GM18505 (cell line): ENCODE data around the gene KLHDC7A.

Source experiments
- ATAC-seq: cut with Tn5 transposase; IDR thresholded peaks from one replicate; pipeline ENCODE4 v1.9.1; 2021; ENCODE audit not compliant: unreplicated experiment
- POLR2A ChIP-seq: IDR thresholded peaks from 4 replicates; pipeline ENCODE4 v1.6.1; 2011; ENCODE audit warnings: borderline replicate concordance; ENCODE audit not compliant: insufficient read depth, insufficient read length; ENCODE audit errors: extremely low read depth

The KLHDC7A gene

DNA sequence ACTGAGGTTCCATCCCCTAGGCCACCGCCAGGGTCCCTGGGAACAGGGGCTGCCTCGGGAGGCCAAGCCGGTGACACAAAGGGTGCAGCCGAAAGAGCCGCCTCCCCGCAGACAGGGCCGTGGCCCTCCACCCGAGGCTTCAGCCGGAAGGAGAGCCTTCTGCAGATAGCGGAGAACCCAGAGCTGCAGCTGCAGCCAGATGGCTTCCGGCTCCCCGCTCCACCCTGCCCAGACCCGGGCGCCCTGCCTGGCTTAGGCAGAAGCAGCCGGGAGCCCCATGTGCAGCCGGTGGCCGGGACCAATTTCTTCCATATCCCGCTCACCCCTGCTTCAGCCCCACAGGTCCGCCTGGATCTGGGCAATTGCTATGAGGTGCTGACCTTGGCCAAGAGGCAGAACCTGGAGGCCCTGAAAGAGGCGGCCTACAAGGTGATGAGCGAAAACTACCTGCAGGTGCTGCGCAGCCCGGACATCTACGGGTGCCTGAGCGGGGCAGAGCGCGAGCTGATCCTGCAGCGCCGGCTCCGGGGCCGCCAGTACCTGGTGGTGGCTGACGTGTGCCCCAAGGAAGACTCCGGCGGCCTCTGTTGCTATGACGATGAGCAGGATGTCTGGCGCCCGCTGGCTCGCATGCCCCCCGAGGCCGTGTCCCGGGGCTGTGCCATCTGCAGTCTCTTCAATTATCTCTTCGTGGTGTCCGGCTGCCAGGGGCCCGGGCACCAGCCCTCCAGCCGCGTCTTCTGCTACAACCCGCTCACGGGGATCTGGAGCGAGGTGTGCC, 1.4 kb downstream of the KLHDC7A start:
- no peak for ATAC-seq
- no peak for TF ChIP-seq POLR2A

DNA sequence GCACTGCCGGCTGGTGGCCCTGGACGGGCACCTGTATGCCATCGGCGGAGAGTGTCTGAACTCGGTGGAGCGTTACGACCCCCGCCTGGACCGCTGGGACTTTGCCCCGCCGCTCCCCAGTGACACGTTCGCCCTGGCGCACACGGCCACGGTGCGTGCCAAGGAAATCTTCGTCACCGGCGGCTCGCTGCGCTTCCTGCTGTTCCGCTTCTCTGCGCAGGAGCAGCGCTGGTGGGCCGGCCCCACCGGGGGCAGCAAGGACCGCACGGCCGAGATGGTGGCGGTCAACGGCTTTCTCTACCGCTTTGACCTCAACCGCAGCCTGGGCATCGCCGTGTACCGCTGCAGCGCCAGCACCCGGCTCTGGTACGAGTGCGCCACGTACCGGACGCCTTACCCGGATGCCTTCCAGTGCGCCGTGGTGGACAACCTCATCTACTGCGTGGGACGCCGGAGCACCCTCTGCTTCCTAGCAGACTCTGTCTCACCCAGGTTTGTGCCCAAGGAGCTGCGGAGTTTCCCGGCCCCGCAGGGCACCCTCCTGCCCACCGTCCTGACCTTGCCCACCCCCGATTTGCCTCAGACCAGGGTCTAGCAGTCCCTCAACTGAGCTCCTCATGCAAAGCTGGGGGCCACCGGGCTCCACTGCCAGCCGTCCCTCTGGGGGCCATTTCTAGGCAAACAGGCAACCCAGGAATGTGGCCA, 2.1 kb downstream of the KLHDC7A start:
- ATAC-seq: no peak
- TF ChIP-seq POLR2A: no peak

DNA sequence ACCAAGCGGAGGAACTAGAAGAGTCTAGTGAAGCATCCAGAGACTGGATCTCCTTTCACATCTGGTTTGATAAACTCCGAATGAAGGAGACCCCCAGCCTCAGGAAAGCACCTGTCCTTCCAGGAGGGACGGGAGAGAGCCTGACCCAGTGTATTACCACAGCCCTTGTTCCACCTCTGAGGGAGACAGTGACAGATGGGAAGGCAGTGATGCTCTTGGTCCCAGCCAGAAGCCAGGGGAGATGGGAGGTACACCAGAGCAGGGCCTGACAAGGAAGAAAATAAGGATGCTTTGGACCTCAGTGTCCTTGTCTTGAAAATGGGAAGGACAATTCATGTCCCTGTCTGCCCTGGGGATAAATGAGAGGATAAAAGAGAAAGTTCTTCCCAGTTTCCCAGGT, 3.5 kb downstream of the KLHDC7A start:
- TF ChIP-seq POLR2A: no peak
- no peak for ATAC-seq

DNA sequence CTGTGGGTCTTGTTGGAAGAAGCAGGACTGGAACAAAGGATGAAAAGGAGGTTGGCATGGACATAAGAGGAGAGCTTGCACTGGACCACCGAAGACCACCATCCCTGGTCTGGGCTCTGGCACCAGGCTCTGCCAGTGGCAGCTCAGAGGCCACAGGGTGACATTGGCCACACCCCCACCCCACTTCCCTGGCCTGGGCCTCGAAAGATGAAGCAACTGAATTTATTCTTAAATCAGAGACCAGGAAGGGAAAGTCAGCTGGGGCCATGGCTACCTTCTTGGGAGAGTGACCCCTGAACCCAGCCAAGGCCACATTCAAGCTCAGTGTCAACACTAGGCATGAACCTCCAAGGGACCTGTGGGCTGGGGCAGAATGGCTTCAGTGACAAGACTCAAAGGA, 4.0 kb downstream of the KLHDC7A start:
- no peak for ATAC-seq
- TF ChIP-seq POLR2A: no peak

DNA sequence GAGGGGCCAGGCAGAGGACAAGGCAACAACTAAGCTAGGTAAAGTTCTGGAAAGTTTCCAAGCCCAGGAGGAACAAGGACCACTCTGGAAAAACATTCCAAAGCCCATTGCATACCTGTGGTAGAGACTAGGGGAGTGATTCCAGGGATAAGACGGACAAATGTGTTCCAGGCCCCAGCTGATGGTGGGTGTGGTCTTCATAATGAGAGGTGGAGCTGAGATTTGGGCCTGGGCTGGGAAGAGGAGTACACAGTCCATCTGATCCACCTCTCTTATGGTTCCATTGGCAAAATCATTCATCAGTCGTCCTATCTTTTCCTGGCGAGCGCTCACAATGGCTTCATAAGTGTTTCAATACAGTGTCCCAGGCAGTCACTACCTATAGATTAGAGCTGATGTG, 4.5 kb downstream of the KLHDC7A start:
- ATAC-seq: no peak
- no peak for TF ChIP-seq POLR2A

DNA sequence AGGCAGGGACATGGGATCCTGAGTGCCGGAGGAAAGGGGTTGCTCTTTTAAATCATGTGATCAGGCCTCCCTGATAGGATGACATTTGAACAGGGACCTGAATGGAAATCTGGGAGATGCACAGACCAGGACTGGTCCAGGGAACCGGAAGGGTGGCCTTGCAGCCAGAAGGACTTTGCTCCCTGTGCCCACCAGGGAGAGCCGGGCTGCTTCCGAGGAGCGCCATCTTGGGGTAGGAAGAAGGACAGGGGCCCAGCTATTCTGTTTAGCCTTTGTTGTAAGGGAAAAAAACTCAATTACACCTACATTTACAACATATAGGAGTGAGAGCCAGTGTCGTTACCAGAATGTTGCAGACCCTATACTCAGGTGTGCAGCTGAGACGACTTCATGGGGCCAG, 5.5 kb downstream of the KLHDC7A start:
- TF ChIP-seq POLR2A: no peak
- ATAC-seq: no peak

DNA sequence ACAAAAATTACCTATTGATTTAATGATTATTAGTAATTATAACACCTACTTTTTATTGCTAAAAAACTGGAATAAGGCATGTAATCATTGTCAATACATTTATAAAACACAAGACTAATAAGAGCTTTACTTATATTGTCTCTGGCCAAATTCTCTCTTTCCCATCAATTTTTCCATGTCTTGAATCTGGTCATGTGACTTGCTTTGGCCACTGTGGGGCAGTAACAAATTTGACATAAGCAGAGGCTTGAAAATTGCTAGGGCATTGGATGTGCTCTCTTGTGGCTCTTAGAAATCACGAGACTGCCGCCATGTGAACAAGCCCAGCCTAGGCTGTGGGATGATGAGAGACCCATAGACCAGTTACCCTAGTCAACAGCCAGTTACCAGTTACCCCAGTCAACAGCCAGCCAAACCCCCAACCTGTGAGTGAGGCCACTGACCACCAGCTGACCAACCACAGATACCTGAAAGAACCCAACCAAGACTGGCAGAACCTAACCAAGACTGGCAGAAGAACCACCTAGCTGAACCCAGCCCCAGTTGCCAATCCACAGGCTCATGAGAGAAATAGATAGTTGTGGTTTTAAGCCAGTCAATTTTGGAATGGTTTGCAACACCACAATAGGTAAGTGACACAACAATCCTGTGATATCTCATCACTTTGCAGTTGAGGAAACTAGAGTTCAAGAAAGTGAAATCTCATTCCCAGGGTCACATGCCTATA, 8.8 kb downstream of the KLHDC7A start:
- ATAC-seq: no peak
- no peak for TF ChIP-seq POLR2A

DNA sequence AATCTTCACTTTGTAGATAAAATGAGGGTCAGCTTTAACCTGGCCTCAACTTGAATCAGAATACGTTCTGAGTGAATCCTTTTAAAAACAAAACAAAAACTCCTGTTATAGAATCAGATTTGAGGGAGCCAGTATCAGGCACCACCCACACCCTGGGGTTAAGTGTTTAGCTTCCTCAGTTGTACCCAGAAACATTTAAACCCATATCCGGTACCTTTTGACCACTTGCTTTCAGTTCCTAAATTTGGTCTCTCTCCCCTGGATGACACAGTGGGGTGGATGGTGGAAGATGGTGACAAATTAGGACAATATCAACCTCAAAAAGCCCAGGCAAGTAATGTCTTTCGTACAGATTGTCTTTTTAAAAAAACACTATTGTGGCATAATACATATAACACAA, 10.4 kb downstream of the KLHDC7A start:
- TF ChIP-seq POLR2A: no peak
- no peak for ATAC-seq

DNA sequence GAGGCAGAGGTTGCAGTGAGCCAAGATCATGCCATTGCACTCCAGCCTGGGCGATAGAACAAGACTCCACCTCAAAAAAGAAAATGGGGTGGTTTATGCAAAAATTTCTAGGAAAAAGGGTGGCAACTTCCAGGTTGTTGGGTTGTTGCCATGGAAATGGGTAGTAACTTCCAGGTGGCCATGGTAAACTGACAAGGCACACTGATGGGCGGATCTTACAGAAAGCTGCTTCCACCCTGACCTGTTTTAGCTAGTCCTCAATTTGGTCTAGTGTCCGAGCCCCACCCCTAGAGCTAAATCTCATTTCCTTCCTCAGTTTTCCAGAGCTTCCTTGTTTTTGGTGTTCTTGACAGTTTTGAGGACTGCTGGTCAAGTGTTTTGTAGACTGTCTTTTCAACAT, 13.6 kb downstream of the KLHDC7A start:
- TF ChIP-seq POLR2A: no peak
- ATAC-seq: no peak

DNA sequence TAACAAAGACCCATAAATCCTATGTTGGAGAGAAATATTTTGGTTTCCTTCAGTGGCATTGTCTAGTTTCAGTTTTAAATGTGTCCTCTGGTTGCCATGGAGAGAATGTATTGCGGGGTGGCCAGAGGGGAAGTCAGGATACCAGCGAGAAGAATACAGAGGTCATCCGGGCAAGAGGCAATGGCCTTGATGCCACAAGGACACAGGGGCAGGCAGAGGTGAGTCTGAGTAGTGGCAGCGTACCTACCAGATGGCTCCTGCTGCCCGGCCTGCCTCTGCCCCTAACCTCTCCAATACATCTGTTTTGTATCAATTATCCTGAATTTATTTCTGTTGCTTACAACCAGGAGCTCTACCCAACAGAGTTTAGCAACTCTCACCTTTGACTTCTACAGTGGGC, 14.9 kb downstream of the KLHDC7A start:
- ATAC-seq: no peak
- no peak for TF ChIP-seq POLR2A

DNA sequence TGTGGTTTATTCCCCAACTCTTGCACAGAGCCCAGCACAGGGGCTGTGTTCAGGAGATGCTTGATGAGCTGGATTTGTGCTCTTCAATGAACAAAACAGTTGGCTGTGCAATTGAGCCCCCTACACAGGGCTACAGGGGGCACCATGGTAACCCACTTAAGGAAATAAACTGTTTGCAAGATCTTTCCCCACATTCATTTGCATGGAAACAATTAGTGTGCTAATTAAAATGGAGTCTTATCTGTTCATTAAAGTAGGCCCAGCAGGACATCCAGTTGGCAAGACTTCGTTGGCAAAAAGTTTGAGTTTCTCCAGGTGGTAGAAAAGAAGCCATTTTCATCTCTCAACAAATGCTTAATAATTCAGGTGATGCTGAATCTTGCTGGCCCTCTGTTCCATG, 15.3 kb downstream of the KLHDC7A start:
- no peak for ATAC-seq
- TF ChIP-seq POLR2A: no peak

DNA sequence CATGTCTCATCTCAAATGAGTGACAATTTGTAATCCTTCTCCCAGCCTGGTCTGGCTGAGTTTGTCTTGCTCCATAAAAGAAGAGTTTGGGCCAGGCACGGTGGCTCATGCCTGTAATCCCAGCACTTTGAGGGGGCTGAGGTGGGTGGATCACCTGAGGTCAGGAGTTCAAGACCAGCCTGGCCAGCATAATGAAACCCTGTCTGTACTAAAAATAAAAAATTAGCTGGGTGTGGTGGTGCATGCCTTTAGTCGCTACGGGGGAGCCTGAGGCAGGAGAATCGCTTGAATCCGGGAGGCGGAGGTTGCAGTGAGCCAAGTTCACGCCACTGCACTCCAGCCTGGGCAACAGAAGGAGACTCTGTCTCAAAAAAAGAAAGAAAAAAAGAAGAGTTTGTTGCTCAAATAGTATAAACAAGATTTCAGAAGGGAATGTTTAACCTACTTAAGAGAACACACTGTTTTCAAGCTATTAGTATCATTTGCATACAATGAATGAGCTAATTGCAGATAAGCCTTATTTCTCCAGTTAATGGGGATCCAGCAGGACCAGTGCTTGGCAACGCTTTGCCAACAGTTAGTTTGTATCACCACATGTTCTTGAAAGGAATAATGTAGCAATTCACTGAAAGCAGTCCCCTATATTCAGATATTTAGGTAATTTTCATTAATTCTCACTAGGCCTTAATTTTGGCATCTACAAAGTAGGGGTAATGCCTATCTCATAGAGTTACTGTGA, 15.9 kb downstream of the KLHDC7A start:
- TF ChIP-seq POLR2A: no peak
- no peak for ATAC-seq

DNA sequence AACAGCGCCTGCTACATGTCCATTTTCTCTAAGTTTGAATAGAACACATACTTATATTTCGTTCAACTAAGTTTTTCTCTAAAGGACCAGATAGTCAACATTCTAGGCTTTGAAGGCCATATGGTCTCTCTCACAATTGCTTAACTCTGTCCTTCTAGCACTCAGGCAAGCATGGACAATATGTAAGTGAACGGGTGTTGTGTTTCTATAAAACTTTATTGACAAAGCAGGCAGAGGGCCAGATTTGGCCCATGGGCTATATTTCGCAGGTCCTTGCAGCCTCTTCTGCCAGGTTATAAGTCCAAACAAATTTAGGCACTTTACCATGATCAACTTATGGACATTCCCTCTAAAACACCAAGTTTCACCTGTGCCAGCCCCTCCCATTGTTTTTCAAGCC, 21.1 kb downstream of the KLHDC7A start:
- TF ChIP-seq POLR2A: no peak
- ATAC-seq: no peak

DNA sequence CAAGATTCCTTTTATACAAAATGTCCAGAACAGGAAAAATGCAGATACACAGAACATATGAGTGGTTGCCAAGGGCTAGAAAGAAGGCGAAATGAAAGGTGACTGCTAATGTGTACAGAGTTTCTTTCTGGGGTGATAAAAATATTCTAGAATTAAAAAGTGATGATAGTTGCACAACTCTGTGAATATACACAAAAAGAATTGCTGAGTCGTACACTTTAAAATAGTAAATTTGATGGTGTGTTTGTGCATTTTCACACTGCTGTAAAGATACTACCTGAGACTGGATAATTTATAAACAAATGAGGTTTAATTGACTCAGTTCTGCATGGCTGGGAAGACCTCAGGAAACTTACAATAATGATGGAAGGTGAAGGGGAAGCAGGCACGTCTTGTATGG, 23.9 kb downstream of the KLHDC7A start:
- no peak for ATAC-seq
- no peak for TF ChIP-seq POLR2A

DNA sequence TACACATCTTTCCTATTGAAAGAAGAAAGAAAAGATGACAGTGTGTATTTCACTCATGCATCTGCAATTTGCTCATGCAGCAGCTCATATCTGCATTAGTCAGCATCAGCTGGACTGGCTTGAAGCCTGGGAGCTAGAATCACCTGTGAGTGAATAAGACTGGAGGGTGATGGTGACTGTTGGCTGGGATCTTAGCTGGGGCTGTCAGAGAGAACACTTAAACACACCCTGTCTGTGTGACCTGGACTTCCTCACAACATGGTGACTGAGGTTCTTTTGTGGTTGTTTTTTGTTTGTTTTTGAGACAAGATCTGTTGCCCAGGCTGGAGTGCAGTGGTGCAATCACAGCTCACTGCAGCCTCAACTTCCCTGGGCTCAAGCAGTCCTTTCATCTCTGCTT, 24.9 kb downstream of the KLHDC7A start:
- TF ChIP-seq POLR2A: no peak
- ATAC-seq: no peak
